GM20000 (cell line): ENCODE data around the gene HSDL2.

Source experiments
- DNase-seq: peaks from one replicate; pipeline ENCODE4 v3.0.0; 2012; ENCODE audit warnings: low spot score
- TF ChIP-seq, protein P1 (sequence below): IDR thresholded peaks from 2 replicates; pipeline ENCODE4 v1.5.1; 2012; ENCODE audit warnings: mild to moderate bottlenecking, control low read depth; ENCODE audit errors: extremely low read depth, missing control alignments

Gene HSDL2

DNA sequence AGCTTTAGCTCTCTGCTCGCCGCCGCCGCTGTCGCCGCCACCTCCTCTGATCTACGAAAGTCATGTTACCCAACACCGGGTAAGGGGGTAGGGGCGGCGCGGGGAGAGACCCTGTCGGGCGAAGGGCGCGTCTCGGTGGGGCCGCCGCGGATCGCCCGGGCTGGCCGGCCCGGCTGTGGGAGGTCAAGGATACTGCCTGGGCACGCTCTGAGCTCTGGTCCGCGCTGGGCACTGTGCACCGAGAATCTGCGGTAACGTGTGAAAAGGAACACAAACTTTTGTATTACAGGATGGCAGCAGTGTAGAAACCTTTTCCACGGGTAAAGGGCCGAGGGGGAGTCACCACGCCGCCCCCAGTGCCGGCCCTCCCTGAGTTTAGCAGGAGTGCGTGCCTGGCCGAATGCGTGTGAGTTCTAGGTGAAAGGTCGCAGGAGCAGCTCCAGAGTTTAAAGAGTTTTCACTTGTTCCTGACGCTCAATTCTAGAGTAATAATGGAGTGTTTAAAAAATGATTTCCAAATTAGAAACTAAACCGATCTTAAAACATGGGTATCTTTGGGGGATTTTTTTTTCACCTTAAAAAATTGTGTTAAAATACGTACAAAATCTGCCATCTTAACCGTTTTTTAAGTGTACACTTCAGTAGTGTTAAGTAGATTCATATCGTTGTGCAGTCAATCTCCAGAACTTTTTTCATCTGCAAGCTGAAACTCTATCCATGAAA lies at the start of gene HSDL2:
Gene HSDL2, plus strand, starts transcription at position 7 of the 723 bp plus-strand sequence. Its CDS starts 56 bp downstream, at position 63.
- peak; percentile 20 for DNase-seq

GRCh38 chr9:112331674-112331952 lies 48.3 kb upstream of the HSDL2 start:
- DNase-seq = no peak
- TF ChIP-seq, protein P1, sequence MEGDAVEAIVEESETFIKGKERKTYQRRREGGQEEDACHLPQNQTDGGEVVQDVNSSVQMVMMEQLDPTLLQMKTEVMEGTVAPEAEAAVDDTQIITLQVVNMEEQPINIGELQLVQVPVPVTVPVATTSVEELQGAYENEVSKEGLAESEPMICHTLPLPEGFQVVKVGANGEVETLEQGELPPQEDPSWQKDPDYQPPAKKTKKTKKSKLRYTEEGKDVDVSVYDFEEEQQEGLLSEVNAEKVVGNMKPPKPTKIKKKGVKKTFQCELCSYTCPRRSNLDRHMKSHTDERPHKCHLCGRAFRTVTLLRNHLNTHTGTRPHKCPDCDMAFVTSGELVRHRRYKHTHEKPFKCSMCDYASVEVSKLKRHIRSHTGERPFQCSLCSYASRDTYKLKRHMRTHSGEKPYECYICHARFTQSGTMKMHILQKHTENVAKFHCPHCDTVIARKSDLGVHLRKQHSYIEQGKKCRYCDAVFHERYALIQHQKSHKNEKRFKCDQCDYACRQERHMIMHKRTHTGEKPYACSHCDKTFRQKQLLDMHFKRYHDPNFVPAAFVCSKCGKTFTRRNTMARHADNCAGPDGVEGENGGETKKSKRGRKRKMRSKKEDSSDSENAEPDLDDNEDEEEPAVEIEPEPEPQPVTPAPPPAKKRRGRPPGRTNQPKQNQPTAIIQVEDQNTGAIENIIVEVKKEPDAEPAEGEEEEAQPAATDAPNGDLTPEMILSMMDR = no peak

More for the DNA sequence above, at the start of gene HSDL2:
- TF ChIP-seq, protein P1 = no peak

- no peak for DNase-seq
- TF ChIP-seq, protein P1 = no peak
These were observed 47.7 kb upstream of the HSDL2 start for GRCh38 chr9:112332214-112332613.

DNA sequence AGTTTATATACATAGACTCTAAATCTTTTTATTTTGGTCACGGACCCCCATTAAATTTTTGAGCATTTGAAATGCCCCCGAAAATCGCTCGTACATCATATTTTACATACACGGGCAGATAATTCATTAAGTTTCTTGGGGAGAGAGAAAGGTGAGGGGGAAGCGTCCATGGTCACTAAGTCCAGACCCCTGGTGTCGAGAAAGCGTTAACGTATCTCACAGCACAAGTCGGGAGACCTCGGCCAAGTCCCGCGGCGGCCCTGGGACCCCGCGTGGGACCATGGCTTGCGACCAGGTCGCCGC lies 47.3 kb upstream of the HSDL2 start:
- DNase-seq = no peak

GRCh38 chr9:112332977-112333638 lies 46.8 kb upstream of the HSDL2 start, which contains the start of gene PTBP3:
Gene PTBP3, minus strand, starts transcription at chr9:112333619. Its CDS starts 35,754 bp downstream, at chr9:112297865.
- TF ChIP-seq, protein P1 = no peak
- peak; percentile 85 for DNase-seq

More for the DNA sequence above, 47.3 kb upstream of the HSDL2 start:
- TF ChIP-seq, protein P1 = no peak

DNA sequence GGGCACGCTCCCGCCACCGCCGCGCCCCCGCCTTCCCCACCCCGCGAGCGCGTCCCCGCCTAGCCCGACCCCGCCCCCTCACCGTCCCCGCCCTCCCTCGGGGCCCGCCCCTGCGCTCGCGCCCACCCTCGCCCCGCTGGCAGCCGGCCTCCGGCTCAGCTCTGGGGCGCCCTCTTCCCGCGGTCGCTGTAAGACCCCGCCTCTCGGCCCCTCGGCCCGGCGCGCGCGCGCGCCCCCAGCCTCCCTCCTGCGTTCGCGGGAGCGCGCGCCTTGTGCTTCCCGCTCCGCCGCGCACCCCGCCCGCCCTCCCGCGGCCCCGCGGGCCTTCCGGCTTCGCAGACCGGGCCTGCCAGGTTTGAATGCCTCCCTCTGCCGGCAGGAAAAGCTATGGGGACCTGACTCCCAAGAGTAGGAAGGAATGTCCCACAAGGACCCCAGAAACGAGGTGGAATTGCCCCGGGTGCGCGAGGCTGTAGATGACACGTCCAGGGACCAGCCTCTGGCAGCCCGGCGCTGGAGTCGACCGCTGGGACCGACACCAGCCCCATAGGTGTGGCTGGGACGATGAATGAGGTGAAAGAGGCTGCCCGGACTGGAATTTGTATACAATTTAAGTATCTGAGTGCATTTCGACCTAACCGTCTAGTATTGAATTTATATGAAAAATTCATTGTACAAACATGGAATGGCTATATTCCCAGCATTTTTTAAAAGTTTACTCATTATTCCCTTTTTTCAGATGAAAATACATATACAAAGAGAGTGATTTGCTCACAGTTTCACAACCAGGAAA lies 46.1 kb upstream of the HSDL2 start:
- TF ChIP-seq, protein P1 = peak; percentile 32

GRCh38 chr9:112334432-112334841 lies 45.5 kb upstream of the HSDL2 start:
- TF ChIP-seq, protein P1 = no peak
- DNase-seq = peak; percentile 46

More for the DNA sequence above, 46.1 kb upstream of the HSDL2 start:
- peak; percentile 98 for DNase-seq
